Measurements from ENCODE around the gene RNFT1.
"Not testable (repeated sequence)": the region's sequence is repeated elsewhere in the genome, so short reads cannot be mapped to it uniquely, and the experiment has no call there.

Gene RNFT1, protein sequence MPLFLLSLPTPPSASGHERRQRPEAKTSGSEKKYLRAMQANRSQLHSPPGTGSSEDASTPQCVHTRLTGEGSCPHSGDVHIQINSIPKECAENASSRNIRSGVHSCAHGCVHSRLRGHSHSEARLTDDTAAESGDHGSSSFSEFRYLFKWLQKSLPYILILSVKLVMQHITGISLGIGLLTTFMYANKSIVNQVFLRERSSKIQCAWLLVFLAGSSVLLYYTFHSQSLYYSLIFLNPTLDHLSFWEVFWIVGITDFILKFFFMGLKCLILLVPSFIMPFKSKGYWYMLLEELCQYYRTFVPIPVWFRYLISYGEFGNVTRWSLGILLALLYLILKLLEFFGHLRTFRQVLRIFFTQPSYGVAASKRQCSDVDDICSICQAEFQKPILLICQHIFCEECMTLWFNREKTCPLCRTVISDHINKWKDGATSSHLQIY

DNA sequence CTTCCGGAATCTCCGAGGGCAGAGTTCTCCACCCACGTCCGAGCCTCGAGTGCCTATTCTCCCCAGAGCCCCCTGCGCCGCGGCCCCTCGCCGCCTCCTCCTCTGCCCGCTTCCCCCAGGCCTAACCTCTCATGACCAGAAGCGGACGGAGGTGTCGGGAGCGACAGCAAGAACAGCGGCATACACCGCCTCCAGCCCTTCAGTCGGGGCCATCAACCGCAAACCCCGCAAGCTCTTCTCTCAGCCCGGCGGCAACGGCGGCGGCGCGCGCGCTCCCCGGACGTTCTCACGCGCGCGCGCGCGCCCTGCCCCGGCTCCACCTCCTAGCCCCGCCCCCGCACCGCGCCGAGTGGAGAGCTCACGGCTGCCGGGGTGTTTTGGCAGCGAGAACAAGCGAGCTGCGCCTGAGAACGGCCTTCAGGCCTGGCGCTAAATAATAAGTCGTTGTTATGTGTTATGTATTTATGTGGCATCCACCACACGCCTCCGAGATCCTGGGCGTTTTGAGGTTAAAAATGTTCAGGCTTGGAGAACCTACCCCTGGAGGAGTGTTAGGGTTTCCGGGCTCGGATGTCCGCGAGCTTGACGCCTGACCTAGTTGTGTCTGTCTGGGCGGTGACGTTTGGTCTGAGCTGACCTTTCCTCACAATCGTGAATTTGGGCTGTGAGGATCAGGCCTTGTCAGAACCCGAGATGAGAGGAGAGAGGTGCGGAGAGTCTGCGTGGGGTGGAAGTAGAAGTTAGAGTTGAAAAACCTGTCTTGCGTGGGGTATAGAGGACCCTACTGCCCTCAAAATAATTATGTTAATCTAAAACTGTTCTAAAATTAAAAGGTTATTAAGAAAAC, at the start of gene RNFT1:
RNFT1 (minus strand) TSS at position 259 of the 847 bp plus-strand sequence; CDS start at position 182, 77 bp downstream.
- DNase-seq = peak; percentile 94

DNA sequence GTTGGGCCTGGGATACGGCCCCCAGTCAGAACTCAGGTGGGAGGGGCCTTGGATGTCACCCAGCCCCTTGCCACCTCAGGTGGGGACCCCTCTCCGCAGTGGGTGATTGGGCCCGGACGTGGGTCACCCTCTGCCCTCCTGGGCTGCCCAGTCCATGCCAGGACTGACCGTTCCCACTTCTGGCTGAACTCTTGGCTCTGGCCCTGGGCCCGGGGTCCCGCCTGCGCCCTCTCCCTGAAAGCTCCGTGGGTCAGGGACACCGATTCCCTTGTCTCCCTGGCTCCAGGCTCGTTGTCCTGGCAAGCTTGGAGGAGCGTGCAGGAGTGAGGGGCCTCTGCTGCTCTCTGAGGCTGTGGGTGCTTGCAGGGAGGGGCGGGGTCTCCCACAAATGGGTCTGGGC, 44.8 kb upstream of the RNFT1 start:
- not testable (repeated sequence) for DNase-seq

DNA sequence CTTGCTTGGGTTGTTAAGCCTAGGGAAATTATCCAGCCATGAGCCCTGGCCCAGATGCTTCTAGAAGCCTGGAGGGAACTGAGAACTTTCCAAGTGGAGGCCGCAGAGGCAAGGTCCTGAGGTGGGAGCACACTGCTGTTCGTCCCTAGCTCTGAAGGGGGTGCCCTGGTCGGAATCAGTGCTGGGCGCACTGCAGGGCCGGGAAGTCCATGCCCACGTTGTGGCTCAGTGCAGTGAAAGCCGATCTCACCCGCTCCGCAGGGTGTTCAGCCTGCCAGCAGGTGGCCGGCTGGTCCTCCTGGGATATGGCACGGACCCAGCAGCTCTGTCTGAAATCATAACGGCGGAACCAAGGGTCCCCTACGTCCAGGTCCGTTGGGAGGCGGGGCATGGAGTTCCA, 43.8 kb upstream of the RNFT1 start:
- DNase-seq = not testable (repeated sequence)

DNA sequence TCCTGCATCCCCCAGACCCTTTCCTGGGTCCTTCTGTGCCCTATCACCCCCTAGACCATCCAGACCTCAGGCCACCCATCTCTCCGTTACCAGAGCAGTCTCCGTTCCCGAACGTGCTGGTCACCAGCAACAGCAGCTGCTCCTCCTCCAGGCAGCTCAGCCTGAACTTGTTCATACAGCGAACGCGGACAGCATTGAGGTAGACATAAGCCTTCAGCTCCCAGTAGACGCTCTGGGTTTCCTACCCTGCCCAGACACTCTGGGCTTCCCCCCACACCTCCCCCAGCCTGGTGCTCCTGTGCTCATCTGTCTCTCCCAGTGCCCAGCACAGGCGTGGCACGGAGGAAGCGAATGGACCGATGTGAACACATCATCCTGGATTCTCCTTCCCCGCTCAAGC, 41.6 kb upstream of the RNFT1 start:
- no peak for DNase-seq

DNA sequence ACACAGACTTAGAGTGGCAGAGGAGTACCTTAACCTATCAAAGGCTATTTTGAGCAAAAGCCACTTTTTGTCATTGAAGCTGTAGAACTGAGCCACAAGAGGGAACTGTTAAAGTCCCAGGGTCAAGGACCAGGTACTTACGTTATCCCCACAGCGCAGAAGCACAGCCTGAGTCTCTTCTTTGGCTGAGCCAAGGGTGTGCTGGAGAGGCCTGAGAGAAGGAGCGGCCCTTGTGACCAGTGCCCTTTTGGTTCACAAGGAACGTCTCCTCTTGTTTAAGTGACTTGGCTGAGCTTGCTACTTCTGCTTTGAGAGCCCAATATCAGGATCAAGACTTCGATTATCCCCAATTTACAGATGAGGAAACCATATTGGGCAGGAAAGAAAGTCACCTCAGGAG, 40.0 kb upstream of the RNFT1 start:
- not testable (repeated sequence) for DNase-seq

DNA sequence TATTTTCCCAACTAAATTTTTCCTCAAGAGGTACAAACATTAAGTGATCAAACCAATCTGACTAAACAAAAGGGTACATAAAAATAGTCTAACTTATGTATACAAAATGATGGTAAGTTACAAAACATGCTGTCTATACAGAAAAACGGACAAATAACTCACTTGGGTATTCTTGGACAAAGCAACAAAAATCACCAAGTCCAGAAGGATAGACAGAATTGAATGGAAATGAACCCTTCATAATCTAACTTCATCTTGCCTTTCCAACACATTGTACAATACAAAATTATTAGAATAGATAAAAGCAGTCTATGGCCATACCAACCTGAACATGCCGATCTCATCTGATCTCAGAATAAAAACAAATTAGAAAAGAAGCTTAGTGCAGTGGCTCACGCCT, 37.9 kb upstream of the RNFT1 start:
- DNase-seq = not testable (repeated sequence)

DNA sequence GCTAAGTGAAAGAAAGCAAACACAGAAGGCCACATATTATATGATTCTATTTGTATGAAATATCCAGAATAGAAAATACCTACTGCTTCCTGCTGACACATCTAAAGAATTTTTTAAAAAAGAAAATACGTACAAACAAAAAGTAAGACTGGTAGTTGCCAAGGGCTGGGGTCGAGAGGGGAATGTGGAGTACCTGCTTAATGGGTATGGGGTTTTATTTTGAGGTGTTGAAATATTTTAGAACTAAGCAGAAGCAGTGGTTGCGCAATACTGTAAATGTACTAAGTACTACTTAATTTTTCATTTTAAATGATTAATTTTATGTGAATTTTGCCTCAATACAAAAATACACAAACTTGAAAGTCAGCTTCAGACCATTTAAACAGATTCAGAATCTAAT, 32.1 kb upstream of the RNFT1 start:
- not testable (repeated sequence) for DNase-seq

DNA sequence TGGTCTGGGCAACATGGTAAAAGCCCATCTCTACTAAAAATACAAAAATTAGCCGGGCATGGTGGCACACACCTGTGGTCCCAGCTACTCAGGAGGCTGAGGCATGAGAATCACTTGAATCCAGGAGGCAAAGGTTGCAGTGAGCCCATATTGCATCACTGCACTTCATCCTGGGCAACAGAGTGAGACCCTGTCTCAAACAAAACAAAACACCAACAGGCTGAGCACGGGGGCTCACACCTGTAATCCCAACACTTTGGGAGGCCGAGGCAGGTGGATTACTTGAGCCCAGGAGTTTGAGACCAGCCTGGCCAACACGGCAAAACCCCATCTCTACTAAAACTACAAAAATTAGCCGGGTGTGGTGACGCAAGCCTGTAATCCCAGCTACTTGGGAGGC, 10.6 kb upstream of the RNFT1 start:
- not testable (repeated sequence) for DNase-seq

DNA sequence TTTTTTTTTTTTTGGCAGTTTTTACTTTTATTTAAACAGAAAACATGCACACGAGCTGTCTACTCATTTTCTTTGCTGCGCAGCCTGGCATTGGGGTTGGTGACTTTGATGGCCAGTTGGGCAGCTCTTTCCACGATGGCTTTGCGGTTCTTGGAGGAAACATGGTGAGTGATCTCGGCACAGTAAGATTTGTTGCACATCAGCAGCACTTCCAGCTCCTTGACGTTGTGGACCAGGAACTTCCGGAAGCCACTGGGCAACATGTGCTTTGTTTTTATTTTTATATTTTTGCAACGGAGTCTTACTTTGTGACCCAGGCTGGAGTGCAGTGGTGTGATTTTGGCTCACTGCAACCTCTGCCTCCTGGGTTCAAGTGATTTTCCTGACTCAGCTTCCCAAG, 8.9 kb upstream of the RNFT1 start:
- not testable (repeated sequence) for DNase-seq

DNA sequence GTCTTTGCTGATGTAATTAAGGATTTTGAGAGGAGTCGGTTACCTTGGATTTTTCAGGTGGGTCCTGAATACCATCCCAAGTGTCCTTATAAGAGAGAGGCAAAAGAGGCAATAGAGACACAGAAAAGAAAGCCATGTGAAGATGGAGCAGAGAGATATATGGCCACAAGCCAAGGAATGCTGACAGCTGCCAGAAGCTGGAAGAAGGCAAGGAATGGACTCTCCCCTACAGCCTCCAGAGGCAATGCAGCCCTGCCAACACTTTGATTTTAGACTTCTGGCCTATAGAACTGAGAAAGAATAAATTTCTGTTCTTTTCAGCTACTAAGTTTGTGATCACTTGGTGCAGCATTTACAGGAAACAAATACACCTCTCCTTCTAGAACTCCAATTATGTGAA, 8.2 kb upstream of the RNFT1 start:
- DNase-seq = no peak

DNA sequence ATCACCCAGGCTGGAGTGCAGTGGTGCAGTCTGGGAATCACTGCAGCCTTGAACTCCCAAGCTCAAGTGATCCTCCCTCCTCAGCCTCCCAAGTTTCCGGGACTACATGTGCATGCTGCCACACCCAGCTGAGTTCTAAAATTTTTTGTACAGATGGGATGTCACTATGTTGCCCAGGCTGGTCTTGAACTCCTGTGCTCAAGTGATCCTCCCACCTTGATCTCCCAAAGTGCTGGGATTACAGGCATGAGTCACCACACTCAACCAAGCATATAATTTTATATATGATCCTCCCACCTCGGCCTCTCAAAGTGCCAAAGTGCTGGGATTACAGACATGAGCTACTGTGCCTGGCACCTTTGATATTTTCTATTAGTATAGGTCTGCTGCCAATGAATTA, 7.2 kb upstream of the RNFT1 start:
- not testable (repeated sequence) for DNase-seq

DNA sequence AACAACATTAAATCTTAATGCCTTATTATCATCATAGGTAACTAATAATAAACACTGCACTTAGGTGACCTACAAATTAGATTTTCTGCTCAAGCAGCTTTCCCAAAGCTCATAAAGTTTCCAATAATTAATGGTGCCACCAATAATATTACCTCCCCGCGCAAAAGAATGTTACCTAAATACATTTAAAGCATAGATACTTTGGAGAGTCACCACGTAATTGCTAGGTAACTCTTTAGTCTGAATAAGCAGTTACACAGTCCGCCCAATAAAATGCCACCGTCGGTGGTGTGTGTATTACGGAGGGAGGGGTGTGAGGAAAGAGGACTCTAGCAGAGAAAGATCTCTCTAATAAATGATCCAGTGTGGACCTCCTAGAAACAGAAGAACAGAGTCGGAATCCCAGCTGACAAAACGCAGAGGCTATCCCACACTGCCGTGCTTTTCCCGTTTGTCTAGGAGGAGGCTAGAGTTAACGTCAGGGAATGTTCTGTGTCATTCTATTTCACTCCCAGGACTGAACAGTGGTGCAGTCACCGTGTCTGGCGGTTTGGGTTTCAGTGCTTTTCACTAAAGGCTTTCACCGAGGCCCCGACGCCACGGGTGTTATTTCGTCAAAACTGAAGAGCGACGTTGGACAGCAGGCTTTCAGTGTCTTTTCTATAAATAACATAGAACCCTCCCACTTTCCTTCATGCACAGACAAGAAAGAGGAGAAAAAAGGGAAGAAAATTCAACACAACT, 630 bp downstream of the RNFT1 start:
- peak; percentile 37 to 45 for DNase-seq

DNA sequence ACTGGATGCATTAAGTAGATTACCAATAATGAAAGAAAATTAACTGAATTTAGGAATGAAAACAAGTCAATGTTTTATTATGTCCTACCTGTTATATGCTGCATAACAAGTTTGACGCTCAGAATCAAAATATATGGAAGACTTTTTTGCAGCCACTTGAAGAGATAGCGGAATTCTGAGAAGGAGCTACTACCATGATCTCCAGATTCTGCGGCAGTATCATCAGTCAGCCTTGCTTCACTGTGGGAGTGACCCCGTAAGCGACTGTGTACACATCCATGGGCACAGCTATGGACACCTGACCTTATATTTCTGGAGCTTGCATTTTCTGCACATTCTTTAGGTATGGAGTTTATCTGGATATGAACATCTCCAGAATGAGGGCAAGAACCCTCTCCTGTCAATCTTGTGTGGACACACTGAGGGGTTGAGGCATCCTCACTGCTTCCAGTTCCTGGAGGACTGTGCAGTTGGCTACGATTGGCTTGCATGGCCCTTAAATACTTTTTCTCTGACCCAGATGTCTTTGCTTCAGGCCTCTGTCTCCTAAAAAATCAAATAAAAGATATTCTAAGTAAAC, 1.7 kb downstream of the RNFT1 start:
- no peak for DNase-seq

DNA sequence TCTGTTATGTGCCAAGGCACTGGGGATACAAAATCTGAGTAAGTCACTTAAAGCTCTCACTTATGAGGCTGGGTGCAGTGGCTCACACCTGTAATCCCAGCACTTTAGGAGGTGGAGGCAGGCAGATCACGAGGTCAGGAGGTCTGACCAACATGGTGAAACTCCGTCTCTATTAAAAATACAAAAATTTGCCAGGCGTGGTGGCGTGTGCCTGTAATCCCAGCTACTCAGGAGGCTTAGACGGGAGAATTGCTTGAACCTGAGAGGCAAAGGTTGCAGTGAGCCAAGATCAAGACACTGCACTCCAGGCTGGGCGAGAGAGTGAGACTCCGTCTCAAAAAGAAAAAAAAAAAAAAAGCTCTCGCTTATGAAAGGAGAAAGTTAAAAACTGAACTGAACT, 5.0 kb downstream of the RNFT1 start:
- not testable (repeated sequence) for DNase-seq

DNA sequence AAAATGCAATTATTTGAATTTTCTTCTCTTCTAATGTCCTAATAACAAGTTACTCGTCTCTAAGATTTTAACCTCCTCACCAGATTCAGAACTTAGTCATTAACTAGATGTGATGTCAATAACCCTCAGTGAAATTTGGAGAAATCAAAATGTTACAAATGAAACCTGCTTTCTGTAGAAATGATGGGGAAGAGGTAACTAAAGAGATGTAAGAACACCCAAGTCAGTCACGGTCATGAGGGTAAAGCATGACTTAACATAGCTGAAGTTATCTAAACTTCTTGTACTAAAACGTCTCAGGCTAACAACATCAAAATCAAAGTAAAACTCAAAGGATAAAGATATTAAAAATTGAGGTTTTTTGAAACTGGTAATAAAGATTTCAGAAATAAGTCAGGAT, 9.7 kb downstream of the RNFT1 start:
- DNase-seq = no peak

DNA sequence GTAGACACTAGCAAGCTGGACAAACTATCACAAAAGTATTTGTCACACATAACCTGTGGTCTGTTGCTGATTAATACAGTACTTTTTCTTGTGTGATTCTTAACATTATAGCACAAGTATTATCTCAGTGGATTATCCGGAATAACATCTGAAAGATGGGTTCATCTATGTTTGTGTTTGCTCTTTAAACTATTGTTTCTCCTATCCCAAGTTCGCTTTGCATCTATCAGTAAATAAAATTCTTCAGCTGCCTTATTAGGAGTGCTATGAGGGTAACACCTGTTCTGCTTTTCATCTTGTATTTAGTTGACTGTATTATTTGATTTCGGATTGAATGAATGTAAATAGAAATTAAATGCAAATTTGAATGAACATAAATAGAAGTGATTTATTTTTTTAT, 14.5 kb downstream of the RNFT1 start:
- DNase-seq = no peak

DNA sequence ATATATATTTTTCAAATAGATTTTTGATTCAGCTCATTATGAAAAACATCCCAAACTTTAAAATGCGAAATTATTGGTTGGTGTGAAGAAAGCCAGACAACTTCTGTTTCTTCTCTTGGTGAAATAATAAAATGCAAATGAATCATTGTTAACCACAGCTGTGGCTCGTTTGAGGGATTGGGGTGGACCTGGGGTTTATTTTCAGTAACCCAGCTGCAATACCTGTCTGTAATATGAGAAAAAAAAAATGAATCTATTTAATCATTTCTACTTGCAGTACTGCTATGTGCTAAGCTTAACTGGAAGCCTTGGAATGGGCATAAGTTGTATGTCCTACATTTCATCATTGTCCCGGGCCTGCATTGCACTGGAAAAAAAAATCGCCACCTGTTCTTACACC, 17.2 kb downstream of the RNFT1 start:
- not testable (repeated sequence) for DNase-seq

DNA sequence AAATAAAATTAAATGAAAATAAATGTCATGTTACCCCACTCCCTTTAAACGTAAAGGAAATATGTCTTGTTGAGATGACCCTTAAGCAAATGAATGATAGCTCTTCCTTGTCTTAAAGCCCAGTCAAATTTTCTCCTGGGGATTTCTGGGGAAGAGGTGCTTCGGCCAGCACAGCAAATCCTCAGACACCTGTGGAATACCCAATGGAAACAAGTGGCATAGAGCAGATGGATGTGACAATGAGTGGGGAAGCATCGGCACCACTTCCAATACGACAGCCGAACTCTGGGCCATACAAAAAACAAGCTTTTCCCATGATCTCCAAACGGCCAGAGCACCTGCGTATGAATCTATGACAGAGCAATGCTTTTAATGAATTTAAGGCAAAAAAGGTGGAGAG, 18.1 kb downstream of the RNFT1 start:
- DNase-seq = not testable (repeated sequence)

DNA sequence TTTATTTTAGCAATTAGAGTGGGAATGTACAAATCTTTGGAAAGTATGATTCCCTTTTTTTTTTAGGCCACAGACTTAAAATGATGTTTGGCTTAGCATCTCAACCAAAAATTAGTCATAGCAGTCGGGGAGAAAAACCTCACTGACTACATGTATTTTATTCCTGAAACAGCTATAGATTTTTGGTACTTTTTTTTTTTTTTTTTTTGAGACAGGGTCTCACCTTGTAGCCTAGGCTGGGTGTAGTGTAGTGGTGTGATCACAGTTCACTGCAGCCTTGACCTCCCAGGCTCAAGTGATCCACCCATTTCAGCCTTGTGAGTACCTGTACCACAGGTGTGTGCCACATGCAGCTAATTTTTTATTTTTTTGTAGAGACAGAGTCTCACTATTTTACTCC, 23.4 kb downstream of the RNFT1 start:
- DNase-seq = no peak

DNA sequence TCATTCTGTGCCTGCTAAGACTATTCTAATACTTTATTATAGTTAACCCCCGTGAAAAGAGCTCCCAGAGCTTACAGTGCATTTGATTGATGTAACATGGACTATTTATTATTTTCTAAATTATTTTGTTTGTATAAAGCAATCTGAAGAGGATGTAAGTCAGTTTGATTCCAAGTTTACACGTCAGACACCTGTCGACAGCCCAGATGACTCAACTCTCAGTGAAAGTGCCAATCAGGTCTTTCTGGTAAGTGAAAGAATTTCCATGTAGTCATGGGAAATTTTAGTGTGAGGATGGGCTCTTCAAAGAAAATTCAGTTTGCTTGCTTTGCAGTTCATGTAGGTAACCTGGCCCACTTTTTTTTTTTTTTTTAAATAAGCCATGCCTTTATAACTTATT, 23.8 kb downstream of the RNFT1 start:
- DNase-seq = peak; percentile 14 to 18

DNA sequence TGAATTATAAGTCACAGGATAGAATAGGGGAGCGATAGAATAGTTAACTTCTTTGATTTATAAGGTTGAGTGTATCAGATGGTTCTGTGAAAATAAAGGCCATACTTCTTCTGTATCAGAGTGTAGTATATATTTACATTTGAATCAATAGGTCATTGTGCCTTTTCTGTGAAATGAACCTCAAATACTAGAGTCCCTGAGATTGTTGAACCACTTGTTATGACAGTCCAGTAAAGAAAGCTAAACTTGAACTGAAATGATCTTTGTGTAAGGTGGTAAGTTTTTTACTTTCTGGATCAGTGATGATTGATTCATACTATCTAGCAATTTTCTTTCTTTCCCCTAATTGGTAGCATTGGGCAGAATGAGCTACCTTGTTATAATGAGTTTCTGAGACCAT, 31.2 kb downstream of the RNFT1 start:
- not testable (repeated sequence) for DNase-seq

DNA sequence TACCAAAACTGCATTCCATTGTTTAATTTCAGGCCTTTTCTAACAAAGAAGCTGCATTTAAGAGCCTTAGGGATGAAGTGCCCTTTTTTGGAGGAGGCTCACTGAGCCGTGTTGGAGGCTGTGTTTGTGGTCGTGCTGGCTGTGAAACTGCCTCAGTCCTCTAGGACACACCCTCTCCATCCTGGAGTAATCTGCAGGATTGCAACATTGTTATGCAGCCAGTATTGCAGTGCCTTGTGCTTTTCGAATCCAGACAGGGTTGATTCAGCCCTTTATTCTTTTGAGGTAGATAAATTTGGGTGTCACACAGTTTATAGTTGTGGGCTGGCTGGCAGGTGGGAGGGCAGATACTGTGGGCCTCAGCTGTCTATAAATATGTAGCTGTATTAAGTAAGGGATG, 33.8 kb downstream of the RNFT1 start:
- DNase-seq = not testable (repeated sequence)

DNA sequence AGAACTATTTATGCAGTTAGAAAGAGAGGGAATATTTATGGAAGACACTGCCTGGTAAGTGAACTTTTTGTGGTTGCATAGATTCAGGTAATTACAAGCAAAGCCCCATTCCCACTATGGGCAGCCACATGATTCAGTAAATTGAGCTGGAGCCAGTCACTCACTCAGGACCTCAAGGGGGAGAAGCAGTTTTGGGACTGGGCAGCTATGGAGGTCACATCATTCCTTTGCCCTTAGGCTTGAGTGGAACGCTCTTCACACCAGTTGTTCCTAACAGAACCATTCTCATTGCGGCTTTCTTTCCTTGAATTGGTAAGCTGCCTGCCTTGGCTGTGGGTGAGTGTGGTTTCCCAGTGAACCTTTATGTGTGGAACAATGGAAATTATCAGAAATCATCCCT, 34.4 kb downstream of the RNFT1 start:
- DNase-seq = not testable (repeated sequence)
